GM21390 (cell line): ENCODE measurements around the gene VMAC.

Experiments
- ATAC-seq: cut with Tn5 transposase; IDR thresholded peaks from one replicate; pipeline ENCODE4 v1.9.1; 2021; ENCODE audit not compliant: unreplicated experiment

The VMAC gene

GRCh38 chr19:5927441-5927821 lies 22.8 kb downstream of the VMAC start:
- no peak for ATAC-seq

GRCh38 chr19:5929179-5929578 lies 24.5 kb downstream of the VMAC start:
- ATAC-seq = no peak

- ATAC-seq = no peak
Measured at GRCh38 chr19:5929625-5930024, 25.0 kb downstream of the VMAC start.

- no peak for ATAC-seq
Measured at GRCh38 chr19:5931251-5931650, 26.6 kb downstream of the VMAC start.

- no peak for ATAC-seq
Measured at GRCh38 chr19:5932146-5932545, 27.5 kb downstream of the VMAC start.

GRCh38 chr19:5932609-5933262 lies 28.1 kb downstream of the VMAC start:
- no peak for ATAC-seq

- ATAC-seq = no peak
Measured at GRCh38 chr19:5933391-5934068, 28.9 kb downstream of the VMAC start.

GRCh38 chr19:5934069-5934401 lies 29.4 kb downstream of the VMAC start:
- ATAC-seq = no peak

- no peak for ATAC-seq
Measured at GRCh38 chr19:5934774-5935472, 30.3 kb downstream of the VMAC start.

- ATAC-seq = no peak
Measured at GRCh38 chr19:5935473-5936291, 31.0 kb downstream of the VMAC start.

GRCh38 chr19:5936292-5936592 lies 31.6 kb downstream of the VMAC start:
- ATAC-seq = no peak

- ATAC-seq = no peak
Measured at GRCh38 chr19:5937550-5937949, 32.9 kb downstream of the VMAC start.

GRCh38 chr19:5940260-5941208 lies 35.9 kb downstream of the VMAC start:
- no peak for ATAC-seq

GRCh38 chr19:5941673-5942072 lies 37.0 kb downstream of the VMAC start:
- ATAC-seq = no peak

GRCh38 chr19:5943045-5943444 lies 38.4 kb downstream of the VMAC start:
- ATAC-seq = no peak

- ATAC-seq = no peak
Measured at GRCh38 chr19:5943623-5944022, 39.0 kb downstream of the VMAC start.

- no peak for ATAC-seq
Measured at GRCh38 chr19:5947435-5947834, 42.8 kb downstream of the VMAC start.

- ATAC-seq = no peak
Measured at GRCh38 chr19:5948752-5949564, 44.3 kb downstream of the VMAC start.

GRCh38 chr19:5949792-5950305 lies 45.2 kb downstream of the VMAC start:
- ATAC-seq = no peak

- no peak for ATAC-seq
Measured at GRCh38 chr19:5950741-5951140, 46.1 kb downstream of the VMAC start.
